Inferior parietal cortex (tissue), 1 donor: ENCODE measurements around the gene HHEX.
"Not testable (repeated sequence)": the region's sequence is repeated elsewhere in the genome, so short reads cannot be mapped to it uniquely, and the experiment has no call there.

ENCODE experiments used
- DNase-seq: peaks from one replicate; pipeline ENCODE4 v3.0.0-alpha.2; 2016; ENCODE audit errors: extremely low spot score

HHEX gene

GRCh38 chr10:92689663-92690210 lies at the start of gene HHEX:
TSS of gene HHEX (plus strand) at chr10:92689955. CDS start at chr10:92689987, 32 bp downstream.
- DNase-seq: no peak

- no peak for DNase-seq
Measured at GRCh38 chr10:92640107-92640506, 49.6 kb upstream of the HHEX start.

GRCh38 chr10:92641492-92641891 lies 48.3 kb upstream of the HHEX start:
- DNase-seq: no peak

- DNase-seq: no peak
Measured at GRCh38 chr10:92644921-92645320, 44.8 kb upstream of the HHEX start.

- DNase-seq: not testable (repeated sequence)
Measured at GRCh38 chr10:92650864-92651263, 38.9 kb upstream of the HHEX start.

- no peak for DNase-seq
Measured at GRCh38 chr10:92655426-92655825, 34.3 kb upstream of the HHEX start.

GRCh38 chr10:92656266-92656961 lies 33.3 kb upstream of the HHEX start:
- no peak for DNase-seq

GRCh38 chr10:92657024-92657423 lies 32.7 kb upstream of the HHEX start:
- no peak for DNase-seq

GRCh38 chr10:92662848-92663247 lies 26.9 kb upstream of the HHEX start:
- no peak for DNase-seq

- DNase-seq: no peak
Measured at GRCh38 chr10:92664322-92664721, 25.4 kb upstream of the HHEX start.

- no peak for DNase-seq
Measured at GRCh38 chr10:92667078-92667477, 22.7 kb upstream of the HHEX start.

GRCh38 chr10:92677708-92678107 lies 12.0 kb upstream of the HHEX start:
- DNase-seq: no peak

GRCh38 chr10:92678206-92678605 lies 11.5 kb upstream of the HHEX start:
- no peak for DNase-seq

- no peak for DNase-seq
Measured at GRCh38 chr10:92681306-92681834, 8.4 kb upstream of the HHEX start.

- no peak for DNase-seq
Measured at GRCh38 chr10:92688573-92688926, 1.2 kb upstream of the HHEX start.

GRCh38 chr10:92688927-92689662 lies 660 bp upstream of the HHEX start:
- DNase-seq: no peak

GRCh38 chr10:92690211-92690914 lies 608 bp downstream of the HHEX start:
- no peak for DNase-seq

- no peak for DNase-seq
Measured at GRCh38 chr10:92690915-92691590, 1.3 kb downstream of the HHEX start.

GRCh38 chr10:92691591-92692079 lies 1.9 kb downstream of the HHEX start:
- no peak for DNase-seq

- DNase-seq: no peak
Measured at GRCh38 chr10:92692080-92692671, 2.4 kb downstream of the HHEX start.
